Iris pigment epithelial cell (primary cell): ENCODE measurements around the gene GAS2L3.
"Not testable (repeated sequence)": the region's sequence is repeated elsewhere in the genome, so short reads cannot be mapped to it uniquely, and the experiment has no call there.

ENCODE experiments used
- DNase-seq: peaks from one replicate; pipeline ENCODE4 v3.0.0-alpha.2; 2011; ENCODE audit warnings: low read depth

Gene GAS2L3

DNA sequence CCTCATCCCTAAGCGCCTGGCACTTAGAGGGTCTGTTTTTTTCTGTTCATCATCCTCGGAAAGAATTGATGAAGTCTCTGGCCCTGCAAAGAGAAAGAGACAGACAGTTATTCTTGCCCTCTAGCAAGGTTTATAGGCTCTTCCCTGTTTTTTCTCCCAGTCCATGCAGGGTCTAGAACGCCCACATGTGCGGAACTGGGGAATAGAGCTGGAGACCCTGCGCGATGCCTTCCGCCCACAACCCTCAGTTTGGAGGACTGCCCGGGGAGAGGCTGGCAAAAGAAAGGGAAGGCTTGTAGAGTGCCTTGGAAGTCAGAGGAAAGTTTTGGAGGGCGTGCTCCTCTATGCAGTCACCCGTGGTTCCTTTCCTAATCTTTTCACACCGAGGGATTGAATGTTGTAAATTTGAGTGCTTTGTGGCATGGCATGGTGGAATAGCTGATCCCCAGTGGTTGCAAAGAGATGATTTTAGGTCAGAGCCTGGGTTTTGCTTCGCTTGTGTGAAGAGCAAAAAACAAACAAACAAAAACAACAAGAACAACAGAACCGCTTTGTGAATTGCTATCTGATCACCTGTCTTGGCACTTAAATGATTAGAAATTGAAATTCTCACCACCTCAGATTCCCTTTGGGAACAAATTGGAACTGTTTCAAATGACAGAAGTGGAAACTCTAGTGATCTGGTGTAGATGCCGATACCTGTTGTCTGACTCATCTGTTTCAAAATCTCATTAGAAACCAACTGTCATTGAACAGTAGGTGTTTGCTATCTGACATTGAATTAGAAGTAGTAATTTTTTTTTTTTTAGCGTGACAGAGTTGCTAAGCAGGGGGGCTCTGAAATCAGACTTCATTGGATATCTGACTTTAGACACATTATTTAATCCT lies 947 bp downstream of the GAS2L3 start:
- DNase-seq, result no peak

- DNase-seq, result peak; percentile 93
These were observed 3.0 kb downstream of the GAS2L3 start for GRCh38 chr12:100576331-100577036.

- DNase-seq, result no peak
These were observed 5.4 kb downstream of the GAS2L3 start for GRCh38 chr12:100578923-100579322.

DNA sequence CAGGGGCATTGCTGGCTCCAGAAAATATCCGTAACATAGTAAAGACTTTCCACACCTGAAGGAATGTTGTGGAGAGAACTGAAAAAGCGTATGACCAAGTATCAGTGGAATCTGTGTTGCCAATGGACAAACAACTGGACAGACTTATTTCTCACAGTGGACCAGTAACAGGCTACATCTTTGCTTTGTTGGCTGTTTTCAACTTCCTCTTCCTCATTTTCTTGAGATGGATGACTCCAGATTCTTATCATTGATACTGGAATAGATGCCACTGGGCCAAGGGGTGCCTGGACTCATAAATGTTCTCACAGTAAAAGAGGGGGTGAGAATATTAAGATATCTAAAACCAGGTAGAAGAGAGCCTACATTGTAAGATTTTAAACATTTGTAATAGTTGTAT lies 6.4 kb downstream of the GAS2L3 start:
- no peak for DNase-seq

GRCh38 chr12:100584256-100584655 lies 10.8 kb downstream of the GAS2L3 start:
- no peak for DNase-seq

GRCh38 chr12:100591979-100592378 lies 18.5 kb downstream of the GAS2L3 start:
- DNase-seq, result no peak

DNA sequence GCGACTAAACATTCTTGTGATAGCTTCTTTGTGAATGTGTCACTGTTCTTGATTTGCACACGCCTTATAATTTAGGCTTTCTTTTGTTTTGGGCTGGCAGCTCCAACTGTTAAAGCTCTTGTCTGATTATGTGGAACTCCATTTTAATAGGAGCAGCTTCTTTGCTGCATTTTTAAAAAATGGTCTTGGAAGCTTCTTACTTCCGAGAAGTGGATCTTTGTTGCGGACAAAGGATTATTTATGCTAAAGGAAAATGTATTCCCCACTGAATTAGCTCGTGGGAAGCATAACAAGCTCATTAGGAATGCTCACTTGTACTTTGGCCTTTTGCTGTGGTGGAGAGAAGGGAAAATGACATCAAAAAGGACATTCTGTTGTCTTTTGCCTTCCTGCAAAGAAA lies 20.0 kb downstream of the GAS2L3 start:
- DNase-seq, result peak; percentile 26

- DNase-seq, result no peak
These were observed 28.1 kb downstream of the GAS2L3 start for GRCh38 chr12:100601626-100602025.

DNA sequence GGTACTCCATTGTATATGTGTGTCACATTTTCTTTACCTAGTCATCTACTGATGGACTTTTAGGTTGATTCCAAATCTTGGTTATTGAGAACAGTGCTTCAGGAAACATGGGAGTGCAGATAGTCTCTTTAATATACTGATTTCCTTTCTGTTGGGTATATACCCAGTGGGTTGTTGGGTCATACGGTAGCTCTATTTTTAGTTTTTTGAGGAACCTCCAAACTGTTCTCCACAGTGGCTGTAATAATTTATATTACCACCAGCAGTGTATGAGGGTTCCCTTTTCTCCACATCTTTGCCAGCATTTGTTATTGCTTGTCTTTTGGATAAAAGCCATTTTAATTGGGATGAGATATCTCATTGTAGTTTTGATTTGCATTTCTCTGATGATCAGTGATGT lies 29.5 kb downstream of the GAS2L3 start:
- not testable (repeated sequence) for DNase-seq

- no peak for DNase-seq
These were observed 35.3 kb downstream of the GAS2L3 start for GRCh38 chr12:100608776-100609175.

DNA sequence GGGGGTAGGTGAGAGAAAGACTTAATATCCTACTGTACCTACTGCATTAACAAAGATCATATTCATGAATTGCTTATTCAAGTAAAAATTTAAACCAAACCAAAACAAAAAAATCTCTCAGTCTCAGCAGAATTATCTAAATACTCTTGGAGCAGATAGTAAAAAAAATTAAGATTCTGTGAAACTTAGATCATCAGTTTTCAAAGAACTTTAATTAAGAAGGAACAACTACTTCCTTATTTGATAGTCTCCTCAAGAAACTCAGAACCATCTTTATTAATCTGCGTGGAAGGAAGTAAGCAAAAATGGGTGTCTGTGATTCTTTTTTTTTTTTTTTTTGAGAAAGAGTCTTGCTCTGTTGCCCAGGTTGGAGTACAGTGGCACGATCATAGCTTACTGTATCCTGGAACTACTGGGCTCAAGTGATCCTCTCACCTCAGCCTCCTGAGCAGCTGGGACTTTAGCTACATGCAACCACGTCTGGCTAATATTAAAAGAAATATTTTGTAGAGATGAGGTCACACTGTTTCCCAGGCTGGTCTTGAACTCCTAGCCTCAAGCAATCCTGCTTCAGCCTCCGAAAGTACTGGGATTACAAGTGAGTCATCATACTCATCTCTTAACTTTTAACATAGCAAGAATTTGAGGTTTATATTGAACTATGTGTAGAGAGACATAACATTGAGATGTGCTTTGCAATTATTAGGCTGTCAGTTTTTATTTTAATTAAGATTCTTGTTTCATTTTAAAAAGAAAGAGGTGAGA lies 37.4 kb downstream of the GAS2L3 start:
- peak; percentile 39 for DNase-seq

- peak; percentile 4 for DNase-seq
These were observed 39.1 kb downstream of the GAS2L3 start for GRCh38 chr12:100612606-100613005.

- DNase-seq, result no peak
These were observed 51.1 kb downstream of the GAS2L3 start for GRCh38 chr12:100624571-100624970.

DNA sequence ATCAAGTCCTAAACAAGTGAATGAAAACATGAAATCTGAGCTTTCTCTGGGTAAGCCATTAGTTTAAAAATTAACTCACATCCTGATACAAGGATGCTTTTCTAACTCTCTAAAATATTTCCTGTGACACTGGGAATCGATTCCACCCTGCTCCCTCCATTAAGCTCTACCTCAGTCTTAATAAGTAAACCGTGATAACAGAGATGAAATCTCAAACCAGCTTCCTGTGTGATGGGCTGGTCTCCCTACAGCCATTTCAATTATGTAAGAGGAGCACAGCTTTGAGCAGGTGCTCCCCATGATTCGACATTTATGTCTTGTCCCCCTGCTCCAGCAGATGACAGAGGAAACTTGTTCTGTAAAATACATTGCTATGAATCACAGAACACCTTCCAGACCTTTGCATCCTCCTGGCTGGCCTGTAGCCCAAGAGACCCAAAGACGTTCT lies 59.0 kb downstream of the GAS2L3 start:
- no peak for DNase-seq

GRCh38 chr12:100633082-100633785 lies 59.8 kb downstream of the GAS2L3 start:
- DNase-seq, result not testable (repeated sequence)

- no peak for DNase-seq
These were observed 69.8 kb downstream of the GAS2L3 start for GRCh38 chr12:100643246-100643645.

GRCh38 chr12:100646896-100647295 lies 73.4 kb downstream of the GAS2L3 start:
- DNase-seq, result no peak

GRCh38 chr12:100651108-100651507 lies 77.6 kb downstream of the GAS2L3 start:
- no peak for DNase-seq

DNA sequence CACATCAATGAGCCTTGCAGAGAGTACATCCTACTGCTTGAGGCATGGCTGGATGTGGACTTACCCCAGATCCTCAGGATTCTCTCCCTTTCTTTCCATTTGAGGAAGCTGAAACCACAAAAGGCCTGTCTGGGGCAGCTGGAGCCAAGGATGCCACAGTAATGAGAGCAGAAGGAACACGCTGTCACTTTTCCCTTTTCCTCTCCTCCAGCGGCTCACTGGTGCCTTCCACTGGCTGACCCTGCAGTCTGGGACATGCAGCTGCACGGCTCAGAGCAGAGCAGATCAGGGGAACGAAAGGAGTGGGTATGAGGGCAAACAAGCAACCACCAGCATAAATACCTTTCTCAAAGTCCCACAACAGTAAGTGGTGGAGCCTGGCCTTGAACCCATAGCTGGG lies 78.2 kb downstream of the GAS2L3 start:
- peak; percentile 11 for DNase-seq

GRCh38 chr12:100652488-100652887 lies 79.0 kb downstream of the GAS2L3 start:
- DNase-seq, result no peak

DNA sequence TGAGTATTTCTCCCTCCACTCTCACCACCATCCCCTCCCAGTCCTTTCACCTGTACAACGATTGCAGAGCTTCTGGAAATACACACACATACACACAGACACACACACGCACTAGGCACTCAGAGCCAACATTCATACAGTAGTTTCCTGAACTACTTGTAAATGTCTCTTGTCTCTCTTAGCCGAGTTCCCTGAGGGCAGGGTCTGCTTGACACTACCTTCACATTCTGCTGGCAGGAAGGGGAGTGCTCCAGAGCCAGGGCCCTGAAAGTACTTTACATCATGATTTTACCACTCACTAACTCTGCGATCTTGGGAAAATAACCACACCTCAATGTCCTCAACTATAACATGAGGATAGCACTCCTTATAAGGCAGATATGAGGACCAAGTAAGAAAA lies 82.7 kb downstream of the GAS2L3 start:
- DNase-seq, result no peak

- DNase-seq, result no peak
These were observed 83.4 kb downstream of the GAS2L3 start for GRCh38 chr12:100656856-100657255.
